Measurements from ENCODE around the gene RILPL2.
"Not testable (repeated sequence)": the region's sequence is repeated elsewhere in the genome, so short reads cannot be mapped to it uniquely, and the experiment has no call there.

The RILPL2 gene

GRCh38 chr12:123379391-123379790 is 57.1 kb downstream of the RILPL2 start:
- no peak for DNase-seq

DNA sequence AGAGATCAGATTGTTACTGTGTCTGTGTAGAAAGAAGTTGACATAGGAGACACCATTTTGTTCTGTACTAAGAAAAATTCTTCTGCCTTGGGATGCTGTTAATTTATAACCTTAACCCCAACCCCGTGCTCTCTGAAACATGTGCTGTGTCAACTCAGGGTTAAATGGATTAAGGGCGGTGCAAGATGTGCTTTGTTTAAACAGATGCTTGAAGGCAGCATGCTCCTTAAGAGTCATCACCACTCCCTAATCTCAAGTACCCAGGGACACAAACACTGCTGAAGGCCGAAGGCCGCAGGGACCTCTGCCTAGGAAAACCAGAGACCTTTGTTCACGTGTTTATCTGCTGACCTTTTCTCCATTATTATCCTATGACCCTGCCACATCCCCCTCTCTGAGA is 64.1 kb downstream of the RILPL2 start:
- not testable (repeated sequence) for DNase-seq

DNA sequence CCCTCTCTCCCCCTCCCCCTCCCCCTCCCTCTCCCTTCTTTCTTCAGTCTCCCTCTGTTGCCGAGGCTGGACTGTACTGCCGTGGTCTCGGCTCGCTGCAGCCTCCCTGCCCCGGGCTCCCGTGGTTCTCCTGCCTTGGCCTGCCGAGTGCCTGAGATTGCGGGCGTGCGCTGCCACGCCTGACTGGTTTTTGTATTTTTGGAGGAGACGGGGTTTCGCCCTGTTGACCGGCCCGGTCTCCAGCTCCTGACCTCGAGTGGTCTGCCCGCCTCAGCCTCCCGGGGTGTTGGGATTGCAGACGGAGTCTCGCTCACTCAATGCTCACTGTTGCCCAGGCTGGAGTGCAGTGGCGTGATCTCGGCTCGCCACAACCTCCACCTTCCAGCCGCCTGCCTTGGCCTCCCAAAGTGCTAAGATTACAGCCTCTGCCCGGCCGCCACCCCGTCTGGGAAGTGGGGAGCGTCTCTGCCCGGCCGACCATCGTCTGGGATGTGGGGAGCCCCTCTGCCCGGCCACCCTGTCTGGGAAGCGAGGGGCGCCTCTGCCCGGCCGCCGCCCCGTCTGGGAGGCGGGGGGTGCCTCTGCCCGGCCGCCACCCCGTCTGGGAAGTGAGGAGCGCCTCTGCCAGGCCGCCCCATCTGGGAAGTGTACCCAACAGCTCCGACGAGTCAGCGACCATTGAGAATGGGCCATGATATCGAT is 64.7 kb downstream of the RILPL2 start:
- DNase-seq = not testable (repeated sequence)

DNA sequence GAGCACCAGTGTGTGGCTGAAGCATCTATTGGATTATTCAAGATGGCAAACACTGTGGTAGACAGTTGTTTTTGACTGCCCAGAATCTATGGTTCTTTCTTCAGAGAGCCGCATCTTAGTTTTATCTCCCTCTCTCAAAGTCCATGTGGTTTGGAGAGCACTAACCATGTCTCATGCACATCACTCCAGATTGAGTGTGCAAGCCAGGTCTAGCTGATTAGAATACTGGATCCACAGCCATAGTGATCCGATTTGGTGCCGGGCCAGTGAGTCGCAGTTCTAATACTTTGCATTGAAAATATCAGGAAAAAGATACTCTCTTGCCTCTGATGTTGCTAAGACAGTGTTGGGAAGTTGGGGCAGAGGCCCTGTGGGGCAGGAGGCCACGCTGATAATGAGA is 67.3 kb downstream of the RILPL2 start:
- DNase-seq = no peak

GRCh38 chr12:123368431-123368830 is 68.1 kb downstream of the RILPL2 start:
- DNase-seq = not testable (repeated sequence)

- DNase-seq = no peak
Measured at GRCh38 chr12:123367511-123367910, 69.0 kb downstream of the RILPL2 start.
